Measurements from ENCODE around the gene FBXL20.

The FBXL20 gene

GRCh38 chr17:39325528-39326240 is 75.7 kb downstream of the FBXL20 start:
- ATAC-seq, result no peak
- no peak for TF ChIP-seq CSDC2 (CRISPR knock-in tag; IDR thresholded peaks at IDR 0.05)
- no peak for TF ChIP-seq TOX (CRISPR knock-in tag; IDR thresholded peaks at IDR 0.05; ENCODE audit: borderline replicate concordance)
- no peak for TF ChIP-seq ZC3H10 (CRISPR knock-in tag; IDR thresholded peaks at IDR 0.05)
- TF ChIP-seq TCF4 (CRISPR knock-in tag; IDR thresholded peaks at IDR 0.05; ENCODE audit: borderline replicate concordance), result no peak
- TF ChIP-seq CREB5 (CRISPR knock-in tag; IDR thresholded peaks at IDR 0.05; ENCODE audit: low read depth), result no peak
- TF ChIP-seq SNAI2 (CRISPR knock-in tag; IDR thresholded peaks at IDR 0.05), result no peak
- TF ChIP-seq CSRNP3 (CRISPR knock-in tag; IDR thresholded peaks at IDR 0.05), result no peak
- no peak for TF ChIP-seq PATZ1 (CRISPR knock-in tag; IDR thresholded peaks at IDR 0.05; ENCODE audit: borderline replicate concordance)
- no peak for TF ChIP-seq ARNTL (CRISPR knock-in tag; IDR thresholded peaks at IDR 0.05; ENCODE audit: borderline replicate concordance, low read depth)

GRCh38 chr17:39318636-39319035 is 82.8 kb downstream of the FBXL20 start:
- no peak for ATAC-seq
- TF ChIP-seq RARB (CRISPR knock-in tag; IDR thresholded peaks at IDR 0.05), result no peak
- TF ChIP-seq OSR1 (CRISPR knock-in tag; IDR thresholded peaks at IDR 0.05), result no peak
- TF ChIP-seq ZNF8 (CRISPR knock-in tag; IDR thresholded peaks at IDR 0.05), result no peak
- no peak for TF ChIP-seq ZFP30 (CRISPR knock-in tag; IDR thresholded peaks at IDR 0.05)
- TF ChIP-seq ISL1 (CRISPR knock-in tag; IDR thresholded peaks at IDR 0.05), result no peak
- no peak for TF ChIP-seq GLIS3 (CRISPR knock-in tag; IDR thresholded peaks at IDR 0.05)
- TF ChIP-seq TCF4 (CRISPR knock-in tag; IDR thresholded peaks at IDR 0.05; ENCODE audit: borderline replicate concordance), result no peak
- no peak for TF ChIP-seq ZC3H10 (CRISPR knock-in tag; IDR thresholded peaks at IDR 0.05)
- no peak for TF ChIP-seq CSDC2 (CRISPR knock-in tag; IDR thresholded peaks at IDR 0.05)
- TF ChIP-seq CSRNP3 (CRISPR knock-in tag; IDR thresholded peaks at IDR 0.05), result no peak
- TF ChIP-seq BACH2 (CRISPR knock-in tag; IDR thresholded peaks at IDR 0.05; ENCODE audit: borderline replicate concordance), result no peak
- TF ChIP-seq ZNF565 (CRISPR knock-in tag; conservative IDR thresholded peaks at IDR 0.05; ENCODE audit: low read depth), result no peak
- no peak for TF ChIP-seq POU6F1 (CRISPR knock-in tag; IDR thresholded peaks at IDR 0.05; ENCODE audit: borderline replicate concordance, low read depth)
- no peak for TF ChIP-seq ARNTL (CRISPR knock-in tag; IDR thresholded peaks at IDR 0.05; ENCODE audit: borderline replicate concordance, low read depth)
- no peak for TF ChIP-seq CREB5 (CRISPR knock-in tag; IDR thresholded peaks at IDR 0.05; ENCODE audit: low read depth)
- no peak for TF ChIP-seq ZNF70 (CRISPR knock-in tag; IDR thresholded peaks at IDR 0.05)
- TF ChIP-seq SNAI2 (CRISPR knock-in tag; IDR thresholded peaks at IDR 0.05), result no peak
- TF ChIP-seq PATZ1 (CRISPR knock-in tag; IDR thresholded peaks at IDR 0.05; ENCODE audit: borderline replicate concordance), result no peak
- TF ChIP-seq TOX (CRISPR knock-in tag; IDR thresholded peaks at IDR 0.05; ENCODE audit: borderline replicate concordance), result no peak
